Keratinocyte (primary cell): ENCODE data around the gene RBFOX1.

ENCODE experiments used
- EZH2 ChIP-seq: IDR thresholded peaks from one replicate; pipeline ENCODE4 v1.6.1; 2012; ENCODE audit warnings: inconsistent platforms, mild to moderate bottlenecking, low read length, moderate library complexity
- TF ChIP-seq, protein P1 (sequence below), 3 experiments: IDR thresholded peaks in 1 of 3; conservative IDR thresholded peaks in 1 of 3; optimal IDR thresholded peaks in 1 of 3; 2 replicates in 2 of 3; 3 replicates in 1 of 3; pipeline versions ENCODE3 to v1.5.1; 2011; ENCODE audit warnings: low read length in 3 of 3, mild to moderate bottlenecking in 3 of 3, moderate library complexity in 2 of 3, control low read depth in 1 of 3, inconsistent platforms in 1 of 3; ENCODE audit not compliant: insufficient read depth in 2 of 3; ENCODE audit errors: extremely low read depth in 1 of 3

DNA sequence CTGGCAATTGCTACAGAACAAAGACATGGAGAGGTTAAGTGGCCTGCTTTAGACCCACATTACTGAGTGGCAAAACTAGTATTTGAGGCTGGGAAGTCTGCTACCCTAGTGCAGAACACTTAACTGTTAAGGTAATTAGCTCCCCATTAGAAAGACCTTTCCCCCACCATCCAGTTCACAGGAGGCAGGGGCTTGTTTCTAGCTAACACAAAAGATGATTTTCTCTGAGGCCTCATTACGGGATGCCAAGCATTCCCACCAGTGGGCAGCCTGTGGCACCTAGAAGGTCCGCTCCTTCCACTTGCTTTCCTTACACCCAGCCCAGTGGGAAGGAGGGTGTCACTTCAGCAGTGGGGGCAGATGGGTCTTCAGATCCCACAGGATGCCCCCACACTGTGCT, 99.1 kb downstream of the RBFOX1 start:
- TF ChIP-seq, protein P1, sequence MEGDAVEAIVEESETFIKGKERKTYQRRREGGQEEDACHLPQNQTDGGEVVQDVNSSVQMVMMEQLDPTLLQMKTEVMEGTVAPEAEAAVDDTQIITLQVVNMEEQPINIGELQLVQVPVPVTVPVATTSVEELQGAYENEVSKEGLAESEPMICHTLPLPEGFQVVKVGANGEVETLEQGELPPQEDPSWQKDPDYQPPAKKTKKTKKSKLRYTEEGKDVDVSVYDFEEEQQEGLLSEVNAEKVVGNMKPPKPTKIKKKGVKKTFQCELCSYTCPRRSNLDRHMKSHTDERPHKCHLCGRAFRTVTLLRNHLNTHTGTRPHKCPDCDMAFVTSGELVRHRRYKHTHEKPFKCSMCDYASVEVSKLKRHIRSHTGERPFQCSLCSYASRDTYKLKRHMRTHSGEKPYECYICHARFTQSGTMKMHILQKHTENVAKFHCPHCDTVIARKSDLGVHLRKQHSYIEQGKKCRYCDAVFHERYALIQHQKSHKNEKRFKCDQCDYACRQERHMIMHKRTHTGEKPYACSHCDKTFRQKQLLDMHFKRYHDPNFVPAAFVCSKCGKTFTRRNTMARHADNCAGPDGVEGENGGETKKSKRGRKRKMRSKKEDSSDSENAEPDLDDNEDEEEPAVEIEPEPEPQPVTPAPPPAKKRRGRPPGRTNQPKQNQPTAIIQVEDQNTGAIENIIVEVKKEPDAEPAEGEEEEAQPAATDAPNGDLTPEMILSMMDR (optimal IDR thresholded peaks at IDR 0.05 in 1 of 3, IDR thresholded peaks at IDR 0.05 in 1 of 3, conservative IDR thresholded peaks at IDR 0.05 in 1 of 3; ENCODE audit: extremely low read depth in 1 of 3, insufficient read depth in 2 of 3, low read length in 3 of 3), result no peak
- TF ChIP-seq EZH2, result no peak
